Activated CD8-positive, alpha-beta memory T cell treated with anti-CD3 and anti-CD28 coated beads for 48 hours (primary cell): ENCODE data around the gene LMTK2.

ENCODE experiments used
- DNase-seq, 3 experiments: peaks; one replicate each; pipeline ENCODE4 v3.0.0-alpha.2; 2020; ENCODE audit warnings: low read depth in 2 of 3, low spot score in 2 of 3

LMTK2 gene

DNA sequence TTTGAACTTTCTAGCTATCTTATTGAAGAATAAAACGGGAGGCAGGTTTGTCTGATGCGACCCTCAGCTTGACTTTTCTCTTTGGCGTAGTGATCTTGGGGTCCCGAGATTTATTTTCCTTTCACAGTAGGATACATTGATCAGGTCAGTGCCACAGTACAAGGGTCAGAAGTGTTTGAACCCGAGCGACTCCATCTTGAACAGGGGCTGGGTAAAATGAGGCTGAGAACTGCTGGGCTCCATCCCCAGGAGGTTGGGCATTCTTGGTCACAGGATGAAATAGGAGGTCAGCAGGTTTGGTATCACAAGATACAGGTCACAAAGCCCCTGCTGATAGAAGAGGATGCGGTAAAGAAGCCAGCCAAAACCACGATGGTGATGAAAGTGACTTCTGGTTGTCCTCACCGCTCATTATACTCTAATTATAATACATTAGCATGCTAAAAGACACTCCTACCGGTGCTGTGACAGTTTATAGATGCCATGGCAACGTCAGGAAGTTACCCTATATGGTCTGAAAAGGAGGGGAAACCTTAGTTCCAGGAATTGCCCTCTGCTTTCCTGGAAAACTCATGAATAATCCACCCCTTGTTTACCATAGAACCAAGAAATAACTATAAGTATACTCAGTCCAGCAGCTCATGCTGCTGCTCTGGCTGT, 148.4 kb downstream of the LMTK2 start:
- DNase-seq, result no peak

DNA sequence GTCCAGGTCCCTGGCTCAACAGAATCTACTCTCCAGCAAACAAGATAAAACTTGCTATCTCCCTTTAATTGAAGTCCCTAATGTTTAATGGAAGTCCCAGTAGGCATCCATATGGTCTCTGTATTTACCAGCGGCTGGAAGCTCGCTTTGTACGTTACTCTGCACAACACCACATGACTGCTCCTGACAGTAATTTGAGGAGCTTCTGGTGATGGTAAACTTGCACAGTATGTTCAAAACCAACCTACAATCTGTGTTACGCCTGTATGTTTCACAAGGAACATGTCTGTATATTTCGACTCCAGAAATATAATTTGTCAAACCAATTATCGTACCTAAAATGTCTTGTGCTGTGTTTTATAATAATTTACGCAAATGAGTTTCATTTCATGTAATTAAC, 149.8 kb downstream of the LMTK2 start:
- DNase-seq, result no peak

DNA sequence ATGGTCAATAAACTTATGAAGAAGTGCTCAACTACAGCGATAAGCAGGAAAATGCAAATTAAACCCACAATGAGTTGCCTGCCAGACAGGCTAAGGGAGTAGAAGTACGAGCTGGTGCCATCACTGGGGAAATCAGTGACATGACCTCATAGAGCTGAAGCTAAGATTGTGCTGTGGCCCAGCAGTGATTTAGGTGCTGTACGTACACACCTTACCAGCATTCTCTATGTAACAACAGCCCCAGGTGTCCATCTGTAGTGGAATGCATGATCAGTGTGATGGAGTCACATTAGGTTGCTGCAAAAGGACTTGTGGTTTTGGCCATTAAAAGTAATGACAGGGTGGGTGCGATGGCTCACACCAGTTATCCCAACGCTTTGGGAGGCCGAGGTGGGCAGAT, 151.0 kb downstream of the LMTK2 start:
- no peak for DNase-seq
